HL-60 (cell line): ENCODE measurements around the gene TNKS1BP1.
A peak's percentile ranks its signal among the peaks of the same experiment; 100 is the strongest.
"Not testable (repeated sequence)": the region's sequence is repeated elsewhere in the genome, so short reads cannot be mapped to it uniquely, and the experiment has no call there.

ENCODE experiments used
- DNase-seq, 2 experiments: peaks; one replicate each; pipeline ENCODE4 v3.0.0-alpha.2; 2010 to 2020; ENCODE audit warnings: low read depth in 1 of 2, low spot score in 1 of 2
- H3K27ac ChIP-seq: fragments of 250-450 bp; sonication (Bioruptor Pico); replicated peaks from 2 replicates; pipeline ENCODE4 v1.5.1; 2020; ENCODE audit warnings: mild to moderate bottlenecking, moderate library complexity
- H3K27me3 ChIP-seq: fragments of 250-450 bp; sonication (Bioruptor Pico); 2 replicates; pipeline ENCODE4 v1.5.1; 2021; ENCODE audit warnings: mild to moderate bottlenecking, moderate library complexity; ENCODE audit not compliant: insufficient read depth, poor library complexity, severe bottlenecking
- H3K4me3 ChIP-seq: replicated peaks from 2 replicates; pipeline ENCODE4 v1.5.1; 2011; ENCODE audit warnings: mild to moderate bottlenecking, control low read depth, low read length; ENCODE audit not compliant: insufficient read depth
- CTCF ChIP-seq: IDR thresholded peaks from one replicate; pipeline ENCODE4 v1.5.1; 2011; ENCODE audit warnings: low read length, control low read depth, inconsistent platforms; ENCODE audit not compliant: insufficient read depth
- GABPA ChIP-seq: IDR thresholded peaks from 2 replicates; pipeline ENCODE4 v1.6.1; 2012; ENCODE audit warnings: low read depth
- POLR2AphosphoS5 ChIP-seq: IDR thresholded peaks from 2 replicates; pipeline ENCODE4 v1.6.1; 2012; ENCODE audit warnings: low read depth
- REST ChIP-seq: IDR thresholded peaks from 2 replicates; pipeline ENCODE4 v1.6.1; 2012; ENCODE audit warnings: low read depth; ENCODE audit not compliant: insufficient replicate concordance
- SPI1 ChIP-seq: IDR thresholded peaks from 2 replicates; pipeline ENCODE4 v1.6.1; 2012; ENCODE audit warnings: low read depth, mild to moderate bottlenecking, borderline replicate concordance

The TNKS1BP1 gene

GRCh38 chr11:57338142-57338541 is 13.4 kb upstream of the TNKS1BP1 start, which contains the start of gene P2RX3:
Gene P2RX3, plus strand, starts transcription at chr11:57338352. Its CDS starts 199 bp downstream, at chr11:57338551.
- H3K27me3 ChIP-seq = no peaks in the 10 kb centered on the region
- no peak for DNase-seq
- TF ChIP-seq GABPA (no peak), POLR2AphosphoS5 (no peak), SPI1 (no peak), CTCF (no peak), REST (no peak)
- no peak within 1 kb of the TSS for H3K27ac ChIP-seq
- H3K4me3 ChIP-seq = no peak within 1 kb of the TSS

GRCh38 chr11:57336856-57337255 is 12.1 kb upstream of the TNKS1BP1 start:
- not testable (repeated sequence) for DNase-seq, H3K27me3 ChIP-seq, H3K27ac ChIP-seq, H3K4me3 ChIP-seq

GRCh38 chr11:57336111-57336666 is 11.4 kb upstream of the TNKS1BP1 start:
- peak in 1 of 2 experiments; percentile 37 for DNase-seq

GRCh38 chr11:57335343-57336110 is 10.8 kb upstream of the TNKS1BP1 start, which contains the start of gene SSRP1:
Gene SSRP1, minus strand, starts transcription at chr11:57335892. Its CDS starts 771 bp downstream, at chr11:57335121.
- TF ChIP-seq POLR2AphosphoS5 (peak; percentile 36; the same call in 1 of the 2 replicates), SPI1 (no peak), GABPA (peak; percentile 77), CTCF (no peak), REST (no peak)
- DNase-seq = peak; percentile 81 to 93
- Histone ChIP-seq H3K4me3 (peak within 1 kb of the TSS; percentile 87), H3K27me3 (no peaks in the 10 kb centered on the region), H3K27ac (peak within 1 kb of the TSS; percentile 93)

More at GRCh38 chr11:57336111-57336666, 11.4 kb upstream of the TNKS1BP1 start:
- H3K27me3 ChIP-seq = no peaks in the 10 kb centered on the region
- TF ChIP-seq POLR2AphosphoS5 = 0 out of 2 replicates have a peak, but pooled peaks have one; percentile 5
- TF ChIP-seq GABPA = no peak
- H3K4me3 ChIP-seq = peak overlapping the region; percentile 87
- peak overlapping the region; percentile 93 for H3K27ac ChIP-seq
